ENCODE data around the gene CAPN11. TPM values are rescaled to one million over a fixed set of nuclear protein-coding genes. Genes with fewer than 3 reads are reported as not detected.

Gene CAPN11
- total and polyA plus RNA-seq, 9 of the 15 experiments (the other 6 are each of a cell fraction or from before 2014, with no cell fraction given) = 0.03 to 0.61 (median 0.17) TPM; not detected in 1

GRCh38 chr6:44225579-44226325 lies 67.1 kb downstream of the CAPN11 start (continued):
- TF ChIP-seq TBP (optimal IDR thresholded peaks at IDR 0.05; ENCODE audit: low read depth, low read length) (peak; percentile 55), USF2 (CRISPR knock-in tag; IDR thresholded peaks at IDR 0.05) (no peak), L3MBTL2 (IDR thresholded peaks at IDR 0.05) (peak; percentile 46; the same call in 1 of the 2 replicates), ZNF184 (CRISPR knock-in tag; IDR thresholded peaks at IDR 0.05) (no peak), ZNF764 (CRISPR knock-in tag; IDR thresholded peaks at IDR 0.05; ENCODE audit: low read depth) (no peak), HNRNPUL1 (IDR thresholded peaks at IDR 0.05; ENCODE audit: low read length) (no peak), ZC3H4 (CRISPR knock-in tag; IDR thresholded peaks at IDR 0.05; ENCODE audit: borderline replicate concordance) (no peak), EP300 (IDR thresholded peaks at IDR 0.05; ENCODE audit: low read length) (peak; percentile 92), PKNOX1 (IDR thresholded peaks at IDR 0.05) (peak; percentile 40), ZNF57 (CRISPR knock-in tag; IDR thresholded peaks at IDR 0.05) (no peak), NEUROD1 (IDR thresholded peaks at IDR 0.05; ENCODE audit: borderline replicate concordance, low read depth, low read length, partially characterized antibody) (peak; percentile 82), SPI1 (IDR thresholded peaks at IDR 0.05; ENCODE audit: borderline replicate concordance, low read depth, low read length) (no peak), GTF2A2 (tag; IDR thresholded peaks at IDR 0.05) (no peak), TRIM28 (IDR thresholded peaks at IDR 0.05) (no peak), DPF2 (IDR thresholded peaks at IDR 0.05) (peak; percentile 94), MYBL2 (IDR thresholded peaks at IDR 0.05; ENCODE audit: low read depth) (no peak), MYBL2 (CRISPR knock-in tag; IDR thresholded peaks at IDR 0.05; ENCODE audit: borderline replicate concordance) (no peak), ELF2 (CRISPR knock-in tag; IDR thresholded peaks at IDR 0.05) (no peak), ZNF395 (CRISPR knock-in tag; IDR thresholded peaks at IDR 0.05) (peak; percentile 96), GABPB2 (CRISPR knock-in tag; conservative IDR thresholded peaks at IDR 0.05) (no peak), PCBP2 (IDR thresholded peaks at IDR 0.05; ENCODE audit: low read depth, low read length, poor library complexity, severe bottlenecking) (no peak), PHF21A (IDR thresholded peaks at IDR 0.05; ENCODE audit: borderline replicate concordance, low read depth) (peak; percentile 51; the same call in 1 of the 2 replicates), KLF1 (tag; IDR thresholded peaks at IDR 0.05) (0 out of 2 replicates have a peak, but pooled peaks have one; percentile 8), ZNF655 (CRISPR knock-in tag; IDR thresholded peaks at IDR 0.05) (no peak), ZNF436 (CRISPR knock-in tag; IDR thresholded peaks at IDR 0.05) (no peak), TAF7 (tag; IDR thresholded peaks at IDR 0.05) (no peak)

All from K562 (cell line).